ENCODE measurements around the gene HDAC4. TPM values are rescaled to one million over a fixed set of nuclear protein-coding genes. Genes with fewer than 3 reads are reported as not detected.

HDAC4 gene
- total RNA-seq, 1 experiment from 2014 or later = 40.1 TPM

- in situ Hi-C loops (cut with HindIII; ENCODE audit: low pct_unique_long_range_greater_than_20kb, low sequenced_read_pairs) = no loop called here
- 0 out of 2 replicates have a peak, but pooled peaks cover 5% of the 10 kb centered on the region for H3K9me3 ChIP-seq (ENCODE audit: control insufficient read depth, insufficient read depth, low read depth, low read length)
- DNase-seq (ENCODE audit: low read depth, low spot score) = no peak
- intact Hi-C loops (cut with micrococcal nuclease; ENCODE audit: unreplicated experiment) = no loop called here
- POLR2A ChIA-PET = no interaction called here
- no peaks in the 10 kb centered on the region for H3K27me3 ChIP-seq (ENCODE audit: control insufficient read depth, insufficient read depth, low read length)
- H3K4me3 ChIP-seq (ENCODE audit: low read depth in 2 of 2, low read length in 2 of 2) = no peak overlapping the region
- no peaks in the 10 kb centered on the region for H3K4me1 ChIP-seq (ENCODE audit: control insufficient read depth, insufficient read depth, low read length)
- no peak for ATAC-seq
- no TSS peak for BruUV-seq (replicated peaks)
- no peak overlapping the region for H3K27ac ChIP-seq (ENCODE audit: low read length)
- TF ChIP-seq, protein P1, sequence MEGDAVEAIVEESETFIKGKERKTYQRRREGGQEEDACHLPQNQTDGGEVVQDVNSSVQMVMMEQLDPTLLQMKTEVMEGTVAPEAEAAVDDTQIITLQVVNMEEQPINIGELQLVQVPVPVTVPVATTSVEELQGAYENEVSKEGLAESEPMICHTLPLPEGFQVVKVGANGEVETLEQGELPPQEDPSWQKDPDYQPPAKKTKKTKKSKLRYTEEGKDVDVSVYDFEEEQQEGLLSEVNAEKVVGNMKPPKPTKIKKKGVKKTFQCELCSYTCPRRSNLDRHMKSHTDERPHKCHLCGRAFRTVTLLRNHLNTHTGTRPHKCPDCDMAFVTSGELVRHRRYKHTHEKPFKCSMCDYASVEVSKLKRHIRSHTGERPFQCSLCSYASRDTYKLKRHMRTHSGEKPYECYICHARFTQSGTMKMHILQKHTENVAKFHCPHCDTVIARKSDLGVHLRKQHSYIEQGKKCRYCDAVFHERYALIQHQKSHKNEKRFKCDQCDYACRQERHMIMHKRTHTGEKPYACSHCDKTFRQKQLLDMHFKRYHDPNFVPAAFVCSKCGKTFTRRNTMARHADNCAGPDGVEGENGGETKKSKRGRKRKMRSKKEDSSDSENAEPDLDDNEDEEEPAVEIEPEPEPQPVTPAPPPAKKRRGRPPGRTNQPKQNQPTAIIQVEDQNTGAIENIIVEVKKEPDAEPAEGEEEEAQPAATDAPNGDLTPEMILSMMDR (IDR thresholded peaks at IDR 0.05) = no peak
- no peak for TF ChIP-seq SIN3A (IDR thresholded peaks at IDR 0.05; ENCODE audit: borderline replicate concordance, insufficient read depth, low read depth, low read length)
- TF ChIP-seq POLR2AphosphoS5 (IDR thresholded peaks at IDR 0.05; ENCODE audit: low read depth, low read length) = no peak
- no peak for TF ChIP-seq TCF7L2 (IDR thresholded peaks at IDR 0.05; ENCODE audit: low read depth, low read length)
- TF ChIP-seq REST (IDR thresholded peaks at IDR 0.05; ENCODE audit: insufficient read depth in 1 of 2, low read depth in 2 of 2, low read length in 1 of 2) = no peak
- CTCF ChIA-PET = no interaction called here
- no peaks in the 10 kb centered on the region for H3K36me3 ChIP-seq (ENCODE audit: control insufficient read depth, insufficient read depth, low read length)
These were observed 142.6 kb downstream of the HDAC4 start for GRCh38 chr2:239258248-239258647.

DNA sequence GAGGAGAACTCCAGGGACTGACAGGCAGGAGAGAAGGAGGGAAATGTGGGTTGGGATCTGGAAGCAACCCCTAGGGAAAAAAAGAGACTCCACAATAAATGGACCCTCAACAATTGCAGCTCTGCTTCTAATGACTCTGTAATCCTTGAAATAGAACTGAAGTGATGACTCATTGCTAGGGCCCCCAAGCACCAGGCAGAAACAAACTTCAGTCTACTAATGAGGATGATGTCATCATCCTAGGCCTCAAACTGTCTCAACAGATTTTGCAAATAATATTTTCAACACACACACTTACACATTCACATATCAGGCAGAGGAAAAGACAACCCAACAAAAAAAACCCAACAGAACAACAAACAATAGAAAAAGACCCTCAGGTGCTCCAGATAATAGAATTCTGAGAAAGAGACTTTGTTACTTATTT is 143.3 kb downstream of the HDAC4 start:
- H3K27ac ChIP-seq (ENCODE audit: low read length) = no peak overlapping the region
- CTCF ChIA-PET = no interaction called here
- ATAC-seq (no peak), DNase-seq (ENCODE audit: low read depth, low spot score) (no peak)
- no TSS peak for BruUV-seq (replicated peaks)
- 0 out of 2 replicates have a peak, but pooled peaks cover 5% of the 10 kb centered on the region for H3K9me3 ChIP-seq (ENCODE audit: control insufficient read depth, insufficient read depth, low read depth, low read length)
- POLR2A ChIA-PET = no interaction called here
- in situ Hi-C loops (cut with HindIII; ENCODE audit: low pct_unique_long_range_greater_than_20kb, low sequenced_read_pairs) (no loop called here), intact Hi-C loops (cut with micrococcal nuclease; ENCODE audit: unreplicated experiment) (no loop called here)
- no peak for TF ChIP-seq SIN3A (IDR thresholded peaks at IDR 0.05; ENCODE audit: borderline replicate concordance, insufficient read depth, low read depth, low read length)
- TF ChIP-seq, protein P1 (IDR thresholded peaks at IDR 0.05) = no peak
- no peak for TF ChIP-seq REST (IDR thresholded peaks at IDR 0.05; ENCODE audit: insufficient read depth in 1 of 2, low read depth in 2 of 2, low read length in 1 of 2)
- TF ChIP-seq TCF7L2 (IDR thresholded peaks at IDR 0.05; ENCODE audit: low read depth, low read length) = no peak
- TF ChIP-seq POLR2AphosphoS5 (IDR thresholded peaks at IDR 0.05; ENCODE audit: low read depth, low read length) = no peak
- no peak overlapping the region for H3K4me3 ChIP-seq (ENCODE audit: low read depth in 2 of 2, low read length in 2 of 2)
- H3K27me3 ChIP-seq (ENCODE audit: control insufficient read depth, insufficient read depth, low read length) = no peaks in the 10 kb centered on the region
- no peaks in the 10 kb centered on the region for H3K36me3 ChIP-seq (ENCODE audit: control insufficient read depth, insufficient read depth, low read length)
- H3K4me1 ChIP-seq (ENCODE audit: control insufficient read depth, insufficient read depth, low read length) = no peaks in the 10 kb centered on the region
